HepG2 (cell line): ENCODE data around the gene ZDHHC24. TPM values are rescaled to one million over a fixed set of nuclear protein-coding genes. Genes with fewer than 3 reads are reported as not detected.

Source experiments
- ATAC-seq: fragments of 200-7000 bp; cut with Tn5 transposase; 3 replicates; pipeline ENCODE4 v1.9.1; 2020; ENCODE audit warnings: mild to moderate bottlenecking, moderate library complexity
- BruUV-seq: library from RNA; stranded (reverse); fragments of 400-500 nt; replicated peaks from 2 replicates; lab custom pipeline; 2021; lab: Mats Ljungman, UMichigan
- CTCF ChIA-PET: fragments of 300-600 bp; formaldehyde crosslinking; extraction: SDS; loops from one replicate; lab custom pipeline; 2021; ENCODE audit warnings: low total read pairs, inconsistent platforms, low intra/inter-chr PET ratio; lab: Yijun Ruan, JAX
- POLR2A ChIA-PET: fragments of 350-600 bp; sonication (Branson Sonifier 250); formaldehyde crosslinking; loops from one replicate; lab custom pipeline; 2020; ENCODE audit warnings: antibody characterized with exemption, inconsistent platforms; lab: Yijun Ruan, JAX
- DNase-seq: peaks from one replicate; pipeline ENCODE4 v3.0.0-alpha.2; 2015; ENCODE audit warnings: low spot score
- FAIRE-seq: peaks from 3 replicates; lab custom pipeline; 2011; peaks lifted over from hg19 to GRCh38; lab: Jason Lieb, UNC
- H2AFZ ChIP-seq: one replicate; pipeline ENCODE4 v1.6.1; 2011; ENCODE audit warnings: low read length, inconsistent platforms
- H3K27ac ChIP-seq: fragments of 300-600 bp; 3 replicates; pipeline ENCODE4 v1.8.0; 2011; ENCODE audit warnings: mixed run types, mild to moderate bottlenecking, mixed read lengths, low read length, inconsistent platforms; ENCODE audit not compliant: insufficient read depth; ENCODE audit errors: extremely low read length
- H3K27me3 ChIP-seq, 2 experiments: fragments of 200-600 bp in 1 of 2; 2 replicates in 1 of 2; 3 replicates in 1 of 2; pipeline versions ENCODE4 v1.6.0 to v1.8.0; 2011; ENCODE audit warnings: low read length in 2 of 2, mild to moderate bottlenecking in 2 of 2, moderate library complexity in 2 of 2, inconsistent platforms in 1 of 2; ENCODE audit not compliant: insufficient read depth in 2 of 2, control insufficient read depth in 1 of 2
- H3K36me3 ChIP-seq, 2 experiments: fragments of 200-600 bp in 1 of 2; replicated peaks in 1 of 2; 2 replicates in 1 of 2; 3 replicates in 1 of 2; pipeline versions ENCODE4 v1.5.1 to v1.8.0; 2011; ENCODE audit warnings: low read length in 2 of 2, inconsistent platforms in 1 of 2; ENCODE audit not compliant: insufficient read depth in 2 of 2, control insufficient read depth in 1 of 2
- H3K4me1 ChIP-seq: 2 replicates; pipeline ENCODE4 v1.5.1; 2012; ENCODE audit warnings: low read length, inconsistent platforms; ENCODE audit not compliant: insufficient read depth
- H3K4me2 ChIP-seq: 2 replicates; pipeline ENCODE4 v1.6.0; 2011; ENCODE audit warnings: low read depth, low read length, inconsistent platforms
- H3K4me3 ChIP-seq, 3 experiments: fragments of 200-600 bp in 1 of 3; sonication (generic), shearing (Covaris generic) in 1 of 3; replicated peaks in 1 of 3; 2 replicates each; pipeline ENCODE4 v1.5.1; 2011 to 2016; ENCODE audit warnings: low read length in 3 of 3, inconsistent platforms in 2 of 3, low read depth in 2 of 3, mild to moderate bottlenecking in 2 of 3, control low read depth in 1 of 3, mixed read lengths in 1 of 3; ENCODE audit not compliant: insufficient read depth in 1 of 3
- H3K79me2 ChIP-seq: one replicate; pipeline ENCODE4 v1.6.1; 2011; ENCODE audit warnings: low read length, inconsistent platforms; ENCODE audit not compliant: insufficient read depth
- H3K9ac ChIP-seq: 2 replicates; pipeline ENCODE4 v1.6.0; 2011; ENCODE audit warnings: mild to moderate bottlenecking, low read depth, low read length, inconsistent platforms; ENCODE audit not compliant: insufficient read depth
- H3K9me3 ChIP-seq: 2 replicates; pipeline ENCODE4 v1.5.1; 2012; ENCODE audit warnings: mild to moderate bottlenecking, low read length
- H4K20me1 ChIP-seq: 2 replicates; pipeline ENCODE4 v1.6.0; 2011; ENCODE audit warnings: inconsistent platforms, mild to moderate bottlenecking, low read length, moderate library complexity; ENCODE audit not compliant: insufficient read depth
- GRHL1 ChIP-seq: sonication (generic); formaldehyde crosslinking; conservative IDR thresholded peaks from 2 replicates; pipeline ENCODE4 v1.8.0; 2022; ENCODE audit warnings: missing genetic modification reagents
- ZNF776 ChIP-seq: sonication (generic); formaldehyde crosslinking; IDR thresholded peaks from 2 replicates; pipeline ENCODE4 v1.4.0; 2020; ENCODE audit warnings: mild to moderate bottlenecking, missing genetic modification reagents
- WGBS: methylation state at CpG from one replicate; pipeline ENCODE4 v1.1.6; 2017; ENCODE audit warnings: low lambda C conversion rate; 5-methylcytosine and 5-hydroxymethylcytosine counted together
- in situ Hi-C: cut with HindIII; loops from 2 replicates; pipeline ENCODE4 v1.10.0; 2017; ENCODE audit warnings: low pct_unique_long_range_greater_than_20kb; ENCODE audit not compliant: extremely low pct_ligation_motif_present
- intact Hi-C: fragments of 100-400 bp; cut with micrococcal nuclease; formaldehyde crosslinking; loops from one replicate; pipeline ENCODE4 v1.10.0; 2022; ENCODE audit not compliant: unreplicated experiment
- polyA plus RNA-seq, 8 experiments: library from polyadenylated mRNA; depleted of rRNA in 3 of 8; stranded (reverse) in 7 of 8; unstranded in 1 of 8; fragments of >200 nt; fragmentation: Illumina TruSeq in 4 of 8; extraction: Trizol in 4 of 8; gene quantifications; 2 replicates each; pipeline versions ENCODE4 v1.2.1 to v1.2.3, GENCODE V29; 2011 to 2016; ENCODE audit warnings: low read depth in 4 of 8, missing spikeins in 1 of 8, mixed read lengths in 1 of 8; ENCODE audit not compliant: insufficient read depth in 1 of 8
- total RNA-seq, 5 experiments: library from RNA; depleted of rRNA; stranded (reverse); fragments of >200 nt; fragmentation: Illumina TruSeq; extraction: Trizol; gene quantifications; 2 replicates each; pipeline ENCODE4 v1.2.3, GENCODE V29; 2016; ENCODE audit warnings: low read depth in 1 of 5

Gene ZDHHC24
- total and polyA plus RNA-seq, 2 of the 13 experiments (the other 11 are each of a cell fraction or from before 2014, with no cell fraction given) = 4.3 TPM

GRCh38 chr11:66561178-66561974 is 15.5 kb upstream of the ZDHHC24 start:
- ATAC-seq (no peak), DNase-seq (no peak), FAIRE-seq (no peak)
- H4K20me1 ChIP-seq = no peaks in the 10 kb centered on the region
- intact Hi-C loops (no loop called here), in situ Hi-C loops (loop anchor here (25.0 kb wide), 1 partner anchor 276 kb away; the partner anchor contains the start of gene RCE1)
- TF ChIP-seq GRHL1 (CRISPR knock-in tag) (no peak), ZNF776 (no peak)
- 29% methylated on average over 4 of the region's 14 CpGs for WGBS
- H3K27me3 ChIP-seq = peaks cover 0 to 65% of the 10 kb centered on the region in 2 experiments; a peak in 4 of 5 replicates
- no peaks in the 10 kb centered on the region for H3K9me3 ChIP-seq
- BruUV-seq = no TSS peak
- H3K36me3 ChIP-seq = no peaks in the 10 kb centered on the region
- H2AFZ ChIP-seq = no peak overlapping the region
- H3K79me2 ChIP-seq = no peaks in the 10 kb centered on the region
- H3K4me1 ChIP-seq = no peaks in the 10 kb centered on the region
- ChIA-PET POLR2A (interaction anchor here (1.0 to 1.5 kb wide), 3 partner anchors 31 to 117 kb away, joined by 3 to 4 read pairs (median 3); partner anchors contain the start of genes CCDC87, CCS, RBM14 and RBM4B), CTCF (no interaction called here)
- no peak overlapping the region for H3K27ac ChIP-seq
- no peak overlapping the region for H3K4me3 ChIP-seq
- H3K9ac ChIP-seq = no peak overlapping the region
- no peak overlapping the region for H3K4me2 ChIP-seq
